AG04449 (cell line): Measurements from ENCODE around the gene NUBP1.
"Not testable (repeated sequence)": the region's sequence is repeated elsewhere in the genome, so short reads cannot be mapped to it uniquely, and the experiment has no call there.

Experiments used
- CTCF ChIA-PET: fragments of 350-600 bp; formaldehyde crosslinking; extraction: SDS; loops from one replicate; lab custom pipeline; 2021; ENCODE audit warnings: antibody characterized with exemption; lab: Yijun Ruan, JAX
- POLR2A ChIA-PET: fragments of 400-600, 350-600 bp; formaldehyde crosslinking; extraction: SDS; loops from one replicate; lab custom pipeline; 2020; ENCODE audit warnings: antibody characterized with exemption, inconsistent platforms; lab: Yijun Ruan, JAX
- DNase-seq: peaks from one replicate; pipeline ENCODE4 v3.0.0-alpha.2; 2010; ENCODE audit warnings: low read depth, low spot score
- H3K4me3 ChIP-seq: 2 replicates; pipeline ENCODE4 v1.5.1; 2011; ENCODE audit warnings: low read depth, mild to moderate bottlenecking, control low read depth, low read length
- TF ChIP-seq, protein P1 (sequence below): IDR thresholded peaks from one replicate; pipeline ENCODE4 v1.5.1; 2011; ENCODE audit warnings: mild to moderate bottlenecking, moderate library complexity, low read length, control low read depth, inconsistent platforms; ENCODE audit not compliant: insufficient read depth; ENCODE audit errors: missing control alignments

Gene NUBP1

DNA sequence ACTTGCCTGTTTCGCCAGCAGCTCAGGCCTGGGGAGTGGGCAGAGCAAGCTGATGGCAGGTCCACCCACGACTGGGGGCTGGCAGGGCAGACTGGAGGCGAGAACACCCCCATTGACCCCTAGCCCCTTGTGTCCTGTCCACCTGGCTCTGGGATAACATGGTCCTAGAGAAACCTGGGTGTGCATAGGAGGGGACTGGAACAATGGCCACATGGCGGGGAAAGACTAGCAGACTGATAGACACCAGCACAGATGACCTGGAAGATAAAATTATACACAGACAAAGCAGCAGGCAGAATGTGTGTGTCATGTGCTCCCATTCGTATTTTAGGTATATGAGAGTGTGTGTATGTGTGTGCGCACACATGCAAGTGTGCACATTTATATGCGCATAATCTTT is 23.5 kb downstream of the NUBP1 start:
- H3K4me3 ChIP-seq = no peak overlapping the region
- ChIA-PET CTCF (no interaction called here), POLR2A (no interaction called here)
- DNase-seq = no peak
- TF ChIP-seq, protein P1, sequence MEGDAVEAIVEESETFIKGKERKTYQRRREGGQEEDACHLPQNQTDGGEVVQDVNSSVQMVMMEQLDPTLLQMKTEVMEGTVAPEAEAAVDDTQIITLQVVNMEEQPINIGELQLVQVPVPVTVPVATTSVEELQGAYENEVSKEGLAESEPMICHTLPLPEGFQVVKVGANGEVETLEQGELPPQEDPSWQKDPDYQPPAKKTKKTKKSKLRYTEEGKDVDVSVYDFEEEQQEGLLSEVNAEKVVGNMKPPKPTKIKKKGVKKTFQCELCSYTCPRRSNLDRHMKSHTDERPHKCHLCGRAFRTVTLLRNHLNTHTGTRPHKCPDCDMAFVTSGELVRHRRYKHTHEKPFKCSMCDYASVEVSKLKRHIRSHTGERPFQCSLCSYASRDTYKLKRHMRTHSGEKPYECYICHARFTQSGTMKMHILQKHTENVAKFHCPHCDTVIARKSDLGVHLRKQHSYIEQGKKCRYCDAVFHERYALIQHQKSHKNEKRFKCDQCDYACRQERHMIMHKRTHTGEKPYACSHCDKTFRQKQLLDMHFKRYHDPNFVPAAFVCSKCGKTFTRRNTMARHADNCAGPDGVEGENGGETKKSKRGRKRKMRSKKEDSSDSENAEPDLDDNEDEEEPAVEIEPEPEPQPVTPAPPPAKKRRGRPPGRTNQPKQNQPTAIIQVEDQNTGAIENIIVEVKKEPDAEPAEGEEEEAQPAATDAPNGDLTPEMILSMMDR = no peak

DNA sequence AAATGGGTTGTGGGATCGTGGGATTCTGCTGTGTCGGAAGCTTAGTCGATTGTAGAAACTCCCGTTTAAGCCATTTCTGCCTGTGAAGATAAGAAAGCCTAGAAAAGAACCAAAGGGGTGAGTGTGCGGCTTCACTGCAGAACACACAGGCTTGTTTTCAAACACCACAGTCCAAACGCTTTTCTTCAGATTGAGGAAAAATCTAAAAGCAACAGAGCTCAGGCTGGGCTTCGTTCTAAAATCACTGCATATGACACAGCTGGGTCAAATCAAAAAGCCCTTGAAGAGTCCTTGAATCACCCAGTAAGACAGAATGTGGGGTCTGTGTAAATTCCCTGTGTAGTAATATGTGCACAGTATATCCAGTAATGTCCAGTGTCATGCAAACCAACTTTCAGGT is 25.7 kb downstream of the NUBP1 start:
- ChIA-PET CTCF (interaction anchor here (1.0 kb wide), 1 partner anchor 150 kb away, joined by 4 read pairs; no protein-coding TSS in a partner anchor), POLR2A (interaction anchor here (1.2 kb wide), 1 partner anchor 25 kb away, joined by 3 read pairs; the partner anchor contains the start of gene NUBP1)
- no peak overlapping the region for H3K4me3 ChIP-seq
- TF ChIP-seq, protein P1 = no peak
- no peak for DNase-seq

DNA sequence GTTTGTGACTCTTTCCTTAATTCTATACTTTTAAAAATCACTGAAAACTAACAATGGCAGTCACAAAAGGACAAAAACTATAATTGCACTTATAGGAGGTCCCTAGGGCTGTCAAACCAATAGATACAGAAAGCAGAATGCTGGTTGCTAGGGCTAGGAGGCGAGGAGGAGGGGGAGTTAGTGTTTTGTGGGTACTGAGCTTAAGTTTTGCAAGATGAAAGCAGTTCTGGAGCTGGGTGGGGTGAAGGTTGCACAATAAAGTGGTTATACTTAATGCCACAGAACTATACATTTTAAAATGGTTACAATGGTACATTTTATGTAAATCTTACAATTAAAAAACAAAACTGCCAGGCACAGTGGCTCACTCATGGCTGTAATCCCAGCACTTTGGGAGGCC is 27.3 kb downstream of the NUBP1 start:
- TF ChIP-seq, protein P1 = no peak
- ChIA-PET CTCF (interaction anchor here (1.0 kb wide), 1 partner anchor 148 kb away, joined by 3 read pairs; no protein-coding TSS in a partner anchor), POLR2A (no interaction called here)
- no peak for DNase-seq
- H3K4me3 ChIP-seq = no peak overlapping the region

DNA sequence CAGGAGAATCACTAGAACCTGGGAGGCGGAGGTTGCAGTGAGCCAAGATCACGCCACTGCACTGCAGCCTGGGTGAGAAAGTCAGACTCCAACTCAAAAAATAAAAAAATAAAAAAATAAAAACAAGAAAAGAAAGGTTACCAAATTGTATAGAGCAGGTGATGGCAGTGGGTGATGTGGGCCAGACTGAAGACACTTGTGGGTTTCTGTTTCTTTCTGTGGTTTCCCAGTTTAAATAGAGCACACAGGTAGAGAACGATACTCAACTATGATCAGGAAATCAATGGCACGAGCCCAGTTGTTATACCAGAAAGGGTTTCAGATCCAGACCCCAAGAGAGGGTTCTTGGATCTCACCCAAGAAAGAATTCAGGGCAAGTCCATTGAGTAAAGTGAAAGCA is 32.6 kb downstream of the NUBP1 start:
- no peak for DNase-seq
- CTCF ChIA-PET = no interaction called here

DNA sequence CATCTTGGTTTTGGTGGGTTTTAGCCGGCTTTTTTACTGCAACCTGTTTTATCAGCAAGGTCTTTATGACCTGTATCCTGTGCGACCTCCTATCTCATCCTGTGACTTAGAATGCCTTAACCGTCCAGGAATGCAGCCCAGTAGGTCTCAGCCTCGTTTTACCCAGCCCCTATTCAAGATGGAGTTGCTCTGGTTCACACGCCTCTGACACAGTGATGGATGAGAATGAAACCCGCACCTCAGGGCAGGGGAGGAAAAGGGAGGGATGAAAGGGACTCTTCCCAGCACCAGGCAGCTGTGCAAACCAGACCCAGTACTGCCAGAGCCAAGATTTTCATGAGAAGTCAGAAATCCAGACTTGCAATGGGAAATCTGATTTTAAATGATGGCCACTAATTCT is 33.3 kb downstream of the NUBP1 start:
- H3K4me3 ChIP-seq, DNase-seq, CTCF ChIA-PET, POLR2A ChIA-PET: not testable (repeated sequence)

More for the DNA sequence above, 32.6 kb downstream of the NUBP1 start:
- TF ChIP-seq, protein P1 = no peak
- POLR2A ChIA-PET = no interaction called here
- no peak overlapping the region for H3K4me3 ChIP-seq

DNA sequence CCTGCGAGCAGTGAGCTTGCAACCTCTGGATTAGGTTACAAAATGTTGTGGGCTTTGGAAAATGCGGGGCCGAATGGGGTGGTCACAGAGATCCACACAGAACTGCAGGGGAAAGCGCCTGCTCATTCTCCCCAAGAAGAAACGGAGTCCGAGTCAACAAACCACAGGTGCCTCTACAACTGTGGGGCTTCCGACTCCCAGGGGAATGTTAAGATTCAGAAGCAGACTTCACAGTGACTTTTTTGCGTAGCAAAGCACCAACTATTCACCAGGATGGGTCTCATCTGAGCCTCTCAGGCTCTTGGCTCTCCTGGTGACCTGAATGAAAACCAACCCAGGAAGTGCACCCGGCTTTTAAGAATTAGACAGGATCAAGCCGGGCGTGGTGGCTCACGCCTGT is 33.7 kb downstream of the NUBP1 start:
- TF ChIP-seq, protein P1 = no peak
- ChIA-PET POLR2A (no interaction called here), CTCF (no interaction called here)

DNA sequence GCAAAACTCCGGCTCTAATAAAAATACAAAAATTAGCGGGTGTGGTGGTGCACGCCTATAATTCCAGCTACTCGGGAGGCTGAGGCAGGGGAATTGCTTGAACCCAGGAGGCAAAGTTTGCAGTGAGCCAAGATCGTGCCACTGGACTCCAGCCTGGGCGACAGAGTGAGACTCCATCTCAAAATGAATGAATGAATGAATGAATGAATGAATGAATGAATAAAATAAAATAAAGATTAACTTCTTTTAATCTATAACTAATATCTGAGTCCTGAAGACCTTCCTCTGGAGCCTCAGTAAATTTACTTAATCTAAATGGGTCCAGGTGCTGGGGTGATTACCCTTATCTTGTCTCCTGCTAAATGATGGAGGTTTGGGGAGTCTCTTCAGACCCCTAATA is 36.3 kb downstream of the NUBP1 start:
- POLR2A ChIA-PET, DNase-seq, H3K4me3 ChIP-seq, CTCF ChIA-PET: not testable (repeated sequence)

More for the DNA sequence above, 33.7 kb downstream of the NUBP1 start:
- H3K4me3 ChIP-seq = no peak overlapping the region
- DNase-seq = no peak

DNA sequence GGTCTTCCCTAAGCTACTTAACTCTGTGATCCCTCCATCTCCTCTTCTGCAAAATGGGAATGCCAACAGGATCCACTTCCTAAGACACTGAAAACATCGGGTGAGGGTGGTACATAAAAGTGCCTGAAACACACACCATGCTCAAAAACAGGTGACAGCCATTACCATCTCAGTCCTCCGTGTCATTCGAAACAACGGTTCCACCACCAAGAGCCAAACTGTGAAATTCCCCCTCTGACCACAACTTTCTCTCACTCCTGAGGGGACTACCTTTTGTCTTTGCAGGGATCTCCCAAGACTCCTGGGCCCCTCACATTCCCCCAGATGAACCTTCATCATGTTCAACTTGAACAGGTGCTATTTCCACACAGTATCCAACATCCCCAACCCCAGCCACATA is 37.0 kb downstream of the NUBP1 start:
- H3K4me3 ChIP-seq = no peak overlapping the region
- no peak for DNase-seq
- TF ChIP-seq, protein P1 = no peak
- ChIA-PET POLR2A (no interaction called here), CTCF (no interaction called here)
